HG02870 (cell line): ENCODE data around the gene NEMP2.

ENCODE experiments used
- ATAC-seq: cut with Tn5 transposase; IDR thresholded peaks from one replicate; pipeline ENCODE4 v1.9.1; 2021; ENCODE audit warnings: mild to moderate bottlenecking, moderate library complexity; ENCODE audit not compliant: unreplicated experiment

Gene NEMP2

GRCh38 chr2:190561094-190561493 is 26.6 kb upstream of the NEMP2 start:
- ATAC-seq, result no peak

GRCh38 chr2:190554357-190555006 is 20.0 kb upstream of the NEMP2 start:
- no peak for ATAC-seq

DNA sequence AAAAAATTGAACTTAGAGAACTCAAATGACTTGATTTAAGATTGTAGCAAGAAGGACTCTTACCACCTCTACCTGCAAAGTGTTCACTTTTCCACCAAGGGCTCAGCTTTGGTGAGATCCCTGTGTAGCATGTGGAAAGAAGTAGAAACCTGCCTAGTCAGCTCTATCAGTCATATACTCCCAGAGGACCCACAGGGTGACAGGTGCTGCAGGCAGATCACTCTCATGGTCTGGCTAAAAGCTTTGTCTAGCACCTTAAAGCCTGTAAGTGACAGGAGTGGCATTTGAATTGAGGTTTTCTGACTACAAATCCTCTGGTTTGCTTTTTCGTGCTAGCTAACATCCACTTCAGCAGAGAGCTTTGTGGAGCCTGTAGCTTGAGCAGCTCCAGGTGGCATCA is 18.7 kb upstream of the NEMP2 start:
- no peak for ATAC-seq

DNA sequence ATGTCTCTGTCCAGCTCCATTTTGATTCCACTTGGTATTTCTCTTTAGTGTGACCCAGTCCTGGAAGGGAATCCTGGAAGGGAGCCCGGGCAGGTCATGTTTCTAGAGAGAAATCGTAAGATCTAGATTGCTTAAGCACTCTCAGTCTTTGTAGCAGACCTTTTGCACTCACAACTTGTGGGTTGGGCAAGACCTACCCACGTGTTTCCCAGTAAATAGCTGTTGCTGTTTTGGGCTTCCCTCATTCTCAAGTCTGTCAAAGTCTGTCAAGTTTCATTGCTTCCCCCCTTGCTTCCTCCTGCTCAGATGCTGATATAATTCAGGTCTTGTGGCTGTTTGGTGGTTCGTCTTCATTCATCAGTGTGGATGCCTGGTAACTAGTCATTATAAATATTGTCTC is 17.4 kb upstream of the NEMP2 start:
- no peak for ATAC-seq

DNA sequence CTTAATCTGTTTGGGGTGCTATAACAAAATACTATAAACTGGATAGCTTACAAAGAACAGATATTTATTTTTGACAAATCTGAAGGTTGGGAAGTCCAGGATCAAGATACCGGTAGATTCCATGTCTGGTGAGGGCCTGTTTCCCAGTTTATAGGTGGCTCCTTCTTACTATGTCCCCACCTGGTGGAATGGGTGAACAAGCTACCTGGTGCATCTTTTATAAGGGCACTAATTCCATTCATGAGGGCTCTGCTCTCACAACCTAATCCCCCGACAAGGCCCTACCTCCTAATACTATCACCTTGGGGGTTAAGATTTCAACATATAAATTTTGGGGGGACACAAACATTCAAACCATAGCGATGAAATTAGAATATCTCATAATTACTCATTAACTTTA is 15.6 kb upstream of the NEMP2 start:
- no peak for ATAC-seq

DNA sequence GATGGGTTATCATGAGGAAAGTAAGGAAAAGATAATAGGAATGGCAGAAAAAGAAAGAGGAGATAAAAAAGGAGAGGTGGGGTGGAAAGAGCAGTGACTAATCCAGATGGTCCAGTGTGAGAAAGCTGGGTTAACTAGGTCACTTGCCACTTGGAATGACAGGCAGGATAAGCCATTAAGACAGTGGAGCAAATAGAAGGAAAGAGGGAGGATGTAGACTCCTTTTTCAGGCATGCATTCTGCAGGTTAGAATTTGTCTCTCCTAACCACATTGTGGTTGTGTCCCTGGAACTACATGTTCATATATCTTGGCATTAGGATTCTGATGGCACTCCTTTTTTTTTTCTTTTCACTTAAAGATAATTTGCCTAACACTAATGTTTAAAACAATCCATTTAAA is 13.4 kb upstream of the NEMP2 start:
- no peak for ATAC-seq

DNA sequence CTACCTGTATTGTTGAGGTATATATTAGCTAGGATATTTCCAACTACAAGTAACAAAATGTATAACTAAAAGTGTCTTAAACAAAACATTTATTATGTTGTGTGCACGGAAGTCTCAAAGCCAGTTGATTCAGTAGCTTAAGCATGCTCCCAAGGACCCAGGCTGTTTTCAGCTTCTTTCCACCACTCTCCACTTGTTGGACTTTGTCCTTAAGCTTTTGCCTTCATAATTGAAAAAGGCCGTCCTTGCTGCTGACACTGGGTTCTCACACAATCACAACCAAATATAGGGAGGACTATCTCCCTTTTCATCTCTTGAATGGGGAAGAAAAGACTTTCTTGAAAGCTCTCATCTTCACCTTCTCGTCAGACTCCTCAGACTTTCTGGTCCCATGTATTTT is 12.2 kb upstream of the NEMP2 start:
- ATAC-seq, result no peak

- no peak for ATAC-seq
Measured at GRCh38 chr2:190545555-190546385, 11.2 kb upstream of the NEMP2 start.

- ATAC-seq, result no peak
Measured at GRCh38 chr2:190545093-190545492, 10.6 kb upstream of the NEMP2 start.

DNA sequence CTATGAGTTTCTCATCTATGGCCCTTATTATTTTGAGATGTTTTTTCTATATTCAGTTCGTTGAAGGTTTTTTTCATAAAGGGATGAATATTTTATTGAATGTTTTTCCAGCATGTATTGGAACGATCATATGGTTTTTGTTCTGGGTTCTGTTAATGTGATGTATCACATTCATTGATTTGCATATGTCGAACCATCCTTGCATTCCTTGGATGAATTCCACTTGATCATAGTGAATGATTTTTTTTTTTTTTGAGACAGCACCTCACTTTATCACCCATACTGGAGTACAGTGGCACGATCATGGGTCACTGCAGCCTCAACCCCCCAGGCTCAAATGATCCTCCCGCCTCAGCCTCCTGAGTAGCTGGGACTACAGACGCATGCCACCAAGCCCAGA is 5.5 kb upstream of the NEMP2 start:
- no peak for ATAC-seq

DNA sequence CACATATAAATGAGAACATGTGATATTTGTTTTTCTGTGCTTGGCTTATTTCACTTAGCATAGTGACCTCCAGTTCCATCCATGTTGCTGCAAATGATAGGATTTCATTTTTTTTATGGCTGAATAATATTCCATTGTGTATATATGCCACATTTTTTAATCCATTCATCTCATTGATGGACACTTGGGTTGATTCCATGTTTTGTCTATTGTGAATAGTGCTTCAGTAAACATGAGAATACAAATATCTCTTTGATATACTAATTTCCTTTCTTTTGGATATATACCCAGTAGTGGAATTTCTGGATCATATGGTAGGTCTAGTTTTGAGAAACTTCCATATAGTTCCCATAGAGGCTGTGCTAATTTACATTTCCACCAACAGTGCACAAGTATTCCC is 3.7 kb upstream of the NEMP2 start:
- ATAC-seq, result no peak

GRCh38 chr2:190537765-190538164 is 3.2 kb upstream of the NEMP2 start:
- ATAC-seq, result no peak

DNA sequence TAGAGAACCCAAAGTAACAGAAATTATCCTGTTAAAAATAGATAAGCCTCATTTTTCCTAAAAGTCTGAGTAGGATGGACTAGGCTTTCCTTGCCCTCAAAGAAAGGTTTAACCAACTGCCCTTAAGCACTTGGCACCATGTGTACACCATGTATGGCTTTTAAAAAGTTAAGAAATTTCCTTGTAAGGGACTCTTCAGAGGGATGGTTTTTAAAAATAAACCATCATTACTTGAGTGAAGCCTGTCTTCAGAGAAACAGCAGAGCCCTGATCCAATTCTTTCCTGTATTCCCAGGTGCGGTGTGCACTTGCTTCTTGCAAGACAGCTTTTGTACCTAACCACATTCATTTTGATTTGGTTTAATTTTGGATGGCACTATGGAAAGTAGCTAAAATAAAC is 1.1 kb upstream of the NEMP2 start:
- ATAC-seq, result no peak

DNA sequence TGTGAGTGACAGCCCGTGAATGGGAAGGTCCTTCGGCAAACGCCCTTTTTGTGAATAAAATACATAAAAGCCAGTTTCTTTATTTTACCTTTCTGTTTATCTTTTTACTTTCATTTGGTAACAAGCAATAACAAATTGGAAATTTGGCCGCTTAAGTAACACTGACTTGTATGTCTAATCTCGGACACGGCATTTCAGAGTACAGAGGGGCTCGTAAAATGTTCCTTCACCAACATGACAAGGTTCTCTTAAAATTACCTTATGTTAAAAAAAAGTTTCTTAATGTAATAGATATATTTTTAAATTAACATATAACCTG is 558 bp upstream of the NEMP2 start:
- no peak for ATAC-seq

DNA sequence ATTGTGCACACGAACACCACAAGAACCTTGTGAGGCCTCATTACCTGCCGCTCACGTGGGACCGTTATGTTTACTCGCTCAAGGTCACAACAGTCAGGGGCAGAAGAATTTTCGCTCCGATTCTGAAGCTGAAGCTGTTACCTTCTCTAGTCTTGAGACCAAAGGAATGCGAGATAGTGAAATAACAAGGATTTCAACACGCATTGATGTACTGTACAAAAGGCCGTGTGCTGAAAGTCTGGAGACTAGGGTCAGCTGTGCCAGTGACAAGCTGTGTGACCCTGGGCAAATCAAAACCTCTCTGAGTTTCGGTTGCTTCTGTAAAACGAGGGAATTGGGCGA is 583 bp downstream of the NEMP2 start:
- peak; percentile 15 for ATAC-seq

- no peak for ATAC-seq
Measured at GRCh38 chr2:190533175-190533967, 1.2 kb downstream of the NEMP2 start.

DNA sequence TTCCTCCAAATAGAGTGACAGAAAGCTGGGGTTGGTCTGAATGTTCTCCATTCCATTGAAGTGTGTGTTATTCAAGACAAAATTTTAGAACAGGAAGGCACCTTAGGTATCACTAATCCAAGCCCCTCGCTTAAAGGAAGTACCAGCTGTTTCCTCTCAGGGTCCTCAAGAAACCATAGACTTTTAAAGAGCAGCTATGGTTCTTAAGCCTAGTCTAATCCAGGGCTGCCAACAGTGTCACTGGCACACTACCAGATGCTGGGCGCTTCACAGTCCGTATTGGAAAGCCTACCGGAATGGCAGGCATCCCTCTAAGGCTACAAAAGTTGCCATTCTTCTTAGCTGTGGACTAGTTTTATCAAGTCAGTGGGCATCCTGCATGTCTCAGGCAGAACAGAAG is 1.9 kb downstream of the NEMP2 start:
- ATAC-seq, result no peak

- no peak for ATAC-seq
Measured at GRCh38 chr2:190530248-190530900, 4.1 kb downstream of the NEMP2 start.

- ATAC-seq, result no peak
Measured at GRCh38 chr2:190529486-190530247, 4.9 kb downstream of the NEMP2 start.

DNA sequence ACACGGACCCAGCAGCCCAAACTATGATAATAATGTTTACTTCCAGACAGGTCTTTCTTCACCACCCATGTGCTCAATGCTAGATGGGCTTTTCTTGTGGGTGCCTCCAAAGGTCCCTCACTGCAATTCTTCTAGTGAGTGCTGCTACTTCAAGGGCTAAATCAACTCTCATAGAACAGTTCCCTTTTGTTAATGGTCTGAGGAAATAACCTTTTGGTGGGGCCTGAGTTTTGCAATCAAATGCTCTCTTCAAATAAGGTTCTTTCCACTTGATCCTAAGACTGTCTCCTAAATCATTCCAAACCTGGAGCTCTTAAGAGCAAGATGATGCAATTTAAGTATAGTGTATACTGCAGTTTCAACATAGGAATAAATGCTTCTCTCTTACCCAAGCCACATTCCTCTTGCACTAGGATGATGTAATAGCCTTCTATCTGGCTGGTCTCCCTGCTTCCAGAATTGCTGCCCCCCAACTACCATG is 6.0 kb downstream of the NEMP2 start:
- ATAC-seq, result no peak

DNA sequence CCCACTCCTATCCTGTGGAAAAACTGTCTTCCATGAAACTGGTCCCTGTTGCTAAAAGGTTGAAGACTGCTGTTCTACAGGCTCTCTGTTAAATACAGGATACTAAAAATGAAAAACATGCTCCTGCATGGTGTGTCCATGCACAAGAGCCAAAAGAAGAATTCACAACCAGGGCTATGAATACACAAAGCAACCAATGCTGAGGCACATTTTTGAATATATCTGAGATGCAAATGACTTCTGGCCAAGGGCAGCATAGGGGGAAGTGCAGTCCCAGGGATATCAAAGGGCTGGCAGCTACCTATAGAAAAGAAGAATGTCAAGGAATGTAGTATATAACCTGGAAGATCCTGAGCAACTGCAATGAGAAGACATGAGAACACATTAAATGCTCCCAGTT is 6.6 kb downstream of the NEMP2 start:
- ATAC-seq, result no peak
